CD4-positive, alpha-beta T cell (primary cell): ENCODE data around the gene CMC2. TPM values are rescaled to one million over a fixed set of nuclear protein-coding genes. Genes with fewer than 3 reads are reported as not detected.
A peak's percentile ranks its signal among the peaks of the same experiment; 100 is the strongest.

Experiments
- ATAC-seq: fragments of 200-7000 bp; cut with Tn5 transposase; one replicate; pipeline ENCODE4 v1.10.0; 2022; ENCODE audit warnings: mild to moderate bottlenecking; ENCODE audit not compliant: poor library complexity
- CTCF ChIA-PET: fragments of 350-600 bp; sonication (Branson Sonifier 250); formaldehyde crosslinking; loops from one replicate; lab custom pipeline; 2021; ENCODE audit warnings: antibody characterized with exemption, inconsistent platforms; lab: Charles Lee
- POLR2A ChIA-PET: fragments of 350-600 bp; sonication (Branson Sonifier 250); formaldehyde crosslinking; loops from one replicate; lab custom pipeline; 2021; ENCODE audit warnings: antibody characterized with exemption, inconsistent platforms; lab: Charles Lee
- DNase-seq, 14 experiments: peaks; one replicate each; pipeline ENCODE4 v3.0.0-alpha.2; 2013 to 2020; ENCODE audit warnings: mixed read lengths in 2 of 14
- H3K27ac ChIP-seq, 2 donors: one replicate each; pipeline versions ENCODE4 v1.5.1 to v1.7.0; 2013; ENCODE audit warnings: low read length in 2 of 2, low read depth in 1 of 2, mild to moderate bottlenecking in 1 of 2
- H3K27me3 ChIP-seq, 2 experiments: 1 replicate in 1 of 2; 2 replicates in 1 of 2; pipeline versions ENCODE4 v1.6.1 to v1.7.0; 2013; ENCODE audit warnings: low read length in 2 of 2, control low read depth in 1 of 2, mild to moderate bottlenecking in 1 of 2, moderate library complexity in 1 of 2; ENCODE audit not compliant: insufficient read depth in 2 of 2, control insufficient read depth in 1 of 2
- H3K36me3 ChIP-seq: one replicate; pipeline ENCODE4 v1.6.1; 2013; ENCODE audit warnings: low read length, control low read depth; ENCODE audit not compliant: insufficient read depth
- H3K4me1 ChIP-seq: one replicate; pipeline ENCODE4 v1.6.1; 2013; ENCODE audit warnings: low read length, control low read depth; ENCODE audit not compliant: insufficient read depth
- H3K4me3 ChIP-seq: one replicate; pipeline ENCODE4 v1.5.1; 2013; ENCODE audit warnings: mild to moderate bottlenecking, low read length, moderate library complexity
- H3K9me3 ChIP-seq, 2 experiments: 1 replicate in 1 of 2; 2 replicates in 1 of 2; pipeline versions ENCODE4 v1.6.1 to v1.7.0; 2013; ENCODE audit warnings: low read length in 2 of 2, mild to moderate bottlenecking in 2 of 2, control low read depth in 1 of 2, moderate library complexity in 1 of 2; ENCODE audit not compliant: control insufficient read depth in 1 of 2, insufficient read depth in 1 of 2
- H3K27ac Mint-ChIP-seq: one replicate; pipeline ENCODE4 v1.8.0; 2020; ENCODE audit warnings: mixed read lengths
- H3K27me3 Mint-ChIP-seq: one replicate; pipeline ENCODE4 v1.8.0; 2021; ENCODE audit warnings: mixed read lengths
- H3K36me3 Mint-ChIP-seq: one replicate; pipeline ENCODE4 v1.8.0; 2021; ENCODE audit warnings: low read depth, mixed read lengths
- H3K4me1 Mint-ChIP-seq: one replicate; pipeline ENCODE4 v1.8.0; 2021; ENCODE audit warnings: low read depth, mixed read lengths
- H3K4me3 Mint-ChIP-seq: one replicate; pipeline ENCODE4 v1.8.0; 2020; ENCODE audit warnings: mild to moderate bottlenecking, mixed read lengths
- H3K9me3 Mint-ChIP-seq: one replicate; pipeline ENCODE4 v1.8.0; 2020; ENCODE audit warnings: mixed read lengths
- intact Hi-C, 2 experiments: fragments of 100-400 bp; cut with DNase I in 1 of 2; cut with micrococcal nuclease in 1 of 2; formaldehyde crosslinking; loops; one replicate each; pipeline versions ENCODE4 v1.15.1 to v1.9.0; 2023 to 2025; cut with DNase I, micrococcal nuclease
- total RNA-seq, 174 experiments: library from RNA in 2 of 174; stranded (reverse) in 2 of 174; gene quantifications; one replicate each; pipeline ENCODE4 v1.2.3 and lab custom pipeline; 2021 to 2026
- TF ChIP-seq, protein P1 (sequence below): fragments of 200-600 bp; IDR thresholded peaks from one replicate; pipeline ENCODE4 v1.8.0; 2022; ENCODE audit warnings: antibody characterized with exemption, mild to moderate bottlenecking

Gene CMC2
- total RNA-seq, 2 experiments from 2014 or later: 67.7 to 68.8 TPM

DNA sequence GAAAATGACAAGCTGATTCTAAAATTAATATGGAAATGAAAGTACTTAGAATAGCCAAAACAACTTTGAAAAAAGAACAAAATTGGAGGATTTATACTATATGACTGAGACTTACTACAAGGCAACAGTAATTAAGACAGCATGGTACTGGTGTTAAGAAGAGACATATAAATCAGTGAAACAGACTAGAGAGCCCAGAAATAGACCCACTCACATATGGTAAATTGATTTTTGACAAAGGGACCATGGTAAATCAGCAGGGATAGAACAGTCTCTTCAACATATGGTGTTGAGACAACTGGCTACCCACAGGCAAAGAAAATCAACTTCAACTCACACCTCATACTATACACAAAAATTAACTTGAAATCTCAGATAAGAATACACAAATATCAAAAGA, 12.9 kb downstream of the CMC2 start:
- Mint-ChIP-seq H3K27ac (no peak overlapping the region), H3K4me3 (peak overlapping the region; percentile 3), H3K27me3 (no peaks in the 10 kb centered on the region), H3K9me3 (no peaks in the 10 kb centered on the region), H3K4me1 (peaks cover 70% of the 10 kb centered on the region), H3K36me3 (peaks cover 52% of the 10 kb centered on the region)
- no peaks in the 10 kb centered on the region for H3K9me3 ChIP-seq
- no peaks in the 10 kb centered on the region for H3K27me3 ChIP-seq
- no peak overlapping the region for H3K27ac ChIP-seq
- peaks cover 4% of the 10 kb centered on the region for H3K4me1 ChIP-seq
- POLR2A ChIA-PET: interaction anchor here (0.7 to 1.4 kb wide), 2 partner anchors 13 kb away, joined by 3 to 5 read pairs; partner anchors contain the start of genes CENPN and CMC2
- CTCF ChIA-PET: interaction anchor here (1.7 kb wide), 1 partner anchor 11 kb away, joined by 5 read pairs; no protein-coding TSS in a partner anchor
- no peak overlapping the region for H3K4me3 ChIP-seq
- TF ChIP-seq, protein P1, sequence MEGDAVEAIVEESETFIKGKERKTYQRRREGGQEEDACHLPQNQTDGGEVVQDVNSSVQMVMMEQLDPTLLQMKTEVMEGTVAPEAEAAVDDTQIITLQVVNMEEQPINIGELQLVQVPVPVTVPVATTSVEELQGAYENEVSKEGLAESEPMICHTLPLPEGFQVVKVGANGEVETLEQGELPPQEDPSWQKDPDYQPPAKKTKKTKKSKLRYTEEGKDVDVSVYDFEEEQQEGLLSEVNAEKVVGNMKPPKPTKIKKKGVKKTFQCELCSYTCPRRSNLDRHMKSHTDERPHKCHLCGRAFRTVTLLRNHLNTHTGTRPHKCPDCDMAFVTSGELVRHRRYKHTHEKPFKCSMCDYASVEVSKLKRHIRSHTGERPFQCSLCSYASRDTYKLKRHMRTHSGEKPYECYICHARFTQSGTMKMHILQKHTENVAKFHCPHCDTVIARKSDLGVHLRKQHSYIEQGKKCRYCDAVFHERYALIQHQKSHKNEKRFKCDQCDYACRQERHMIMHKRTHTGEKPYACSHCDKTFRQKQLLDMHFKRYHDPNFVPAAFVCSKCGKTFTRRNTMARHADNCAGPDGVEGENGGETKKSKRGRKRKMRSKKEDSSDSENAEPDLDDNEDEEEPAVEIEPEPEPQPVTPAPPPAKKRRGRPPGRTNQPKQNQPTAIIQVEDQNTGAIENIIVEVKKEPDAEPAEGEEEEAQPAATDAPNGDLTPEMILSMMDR: no peak
- peaks cover 7% of the 10 kb centered on the region for H3K36me3 ChIP-seq
- intact Hi-C loops: no loop called here
- ATAC-seq (no peak), DNase-seq (no peak)

DNA sequence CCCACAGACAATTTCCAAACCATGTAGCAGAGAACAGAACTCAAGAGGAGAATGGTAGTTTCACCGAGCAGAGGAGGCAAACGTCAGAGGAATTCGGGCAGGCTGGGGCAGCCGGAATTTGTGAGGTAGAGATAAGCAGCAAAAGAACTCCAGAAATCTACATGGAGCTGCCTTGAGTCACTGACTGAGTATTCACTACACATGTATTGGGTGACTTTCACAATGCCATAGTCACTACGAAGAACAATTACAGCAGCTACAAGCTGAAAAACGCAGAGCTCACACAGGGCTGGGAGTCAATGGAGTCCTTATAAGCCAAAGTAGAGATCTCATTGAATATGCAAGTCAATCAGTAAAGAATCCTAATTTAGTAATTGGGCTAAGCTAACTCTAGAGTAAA, 13.4 kb downstream of the CMC2 start:
- H3K27me3 Mint-ChIP-seq: no peaks in the 10 kb centered on the region
- peaks cover 52% of the 10 kb centered on the region for H3K36me3 Mint-ChIP-seq
- intact Hi-C loops: no loop called here
- no peaks in the 10 kb centered on the region for H3K9me3 Mint-ChIP-seq
- DNase-seq (no peak), ATAC-seq (no peak)
- H3K4me3 Mint-ChIP-seq: no peak overlapping the region
- Histone ChIP-seq H3K4me1 (peaks cover 4% of the 10 kb centered on the region), H3K9me3 (no peaks in the 10 kb centered on the region), H3K27me3 (no peaks in the 10 kb centered on the region), H3K36me3 (peaks cover 7% of the 10 kb centered on the region), H3K4me3 (no peak overlapping the region), H3K27ac (no peak overlapping the region)
- TF ChIP-seq, protein P1: no peak
- POLR2A ChIA-PET: interaction anchor here (0.8 to 1.4 kb wide), 2 partner anchors 11 to 14 kb away, joined by 3 to 5 read pairs; partner anchors contain the start of genes CENPN and CMC2
- H3K4me1 Mint-ChIP-seq: peaks cover 66% of the 10 kb centered on the region
- no peak overlapping the region for H3K27ac Mint-ChIP-seq
- CTCF ChIA-PET: interaction anchor here (1.7 kb wide), 1 partner anchor 11 kb away, joined by 5 read pairs; no protein-coding TSS in a partner anchor

DNA sequence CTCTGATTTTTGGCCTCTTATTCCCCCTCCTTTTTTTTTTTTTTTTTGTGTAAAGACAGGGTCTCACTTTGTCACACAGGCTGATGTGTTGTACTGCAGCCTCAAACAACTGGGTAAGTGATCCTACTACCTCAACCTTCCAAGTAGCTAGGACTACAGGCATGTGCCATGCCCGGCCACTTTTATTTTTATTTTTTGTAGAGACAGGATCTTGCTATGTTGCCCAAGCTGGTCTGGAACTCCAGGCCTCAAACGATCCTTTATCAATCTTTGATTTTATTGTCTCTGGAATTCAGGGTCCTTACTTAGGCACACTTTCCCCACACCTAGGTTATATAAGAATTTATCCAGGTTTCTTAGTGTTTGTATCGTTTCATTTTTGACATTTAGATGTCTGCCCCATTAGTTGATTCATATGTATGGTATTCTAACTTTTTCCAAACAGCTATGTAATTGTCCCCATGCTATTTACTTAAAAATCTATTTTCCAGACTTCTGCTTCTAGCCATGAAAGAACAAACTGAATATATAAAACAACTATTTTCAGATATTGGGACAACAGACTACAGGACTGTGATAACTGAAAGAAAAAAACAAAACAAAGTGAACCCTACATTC, 13.9 kb downstream of the CMC2 start:
- no peak overlapping the region for H3K4me3 Mint-ChIP-seq
- H3K27ac Mint-ChIP-seq: no peak overlapping the region
- TF ChIP-seq, protein P1: no peak
- H3K36me3 ChIP-seq: peaks cover 7% of the 10 kb centered on the region
- peaks cover 66% of the 10 kb centered on the region for H3K4me1 Mint-ChIP-seq
- intact Hi-C loops: no loop called here
- POLR2A ChIA-PET: interaction anchor here (0.8 to 1.4 kb wide), 2 partner anchors 12 to 14 kb away, joined by 3 to 5 read pairs; partner anchors contain the start of genes CENPN and CMC2
- CTCF ChIA-PET: interaction anchor here (1.7 kb wide), 1 partner anchor 12 kb away, joined by 5 read pairs; no protein-coding TSS in a partner anchor
- no peak overlapping the region for H3K4me3 ChIP-seq
- H3K27me3 ChIP-seq: no peaks in the 10 kb centered on the region
- H3K9me3 ChIP-seq: no peaks in the 10 kb centered on the region
- H3K36me3 Mint-ChIP-seq: peaks cover 53% of the 10 kb centered on the region
- no peak overlapping the region for H3K27ac ChIP-seq
- no peaks in the 10 kb centered on the region for H3K9me3 Mint-ChIP-seq
- no peaks in the 10 kb centered on the region for H3K27me3 Mint-ChIP-seq
- ATAC-seq (no peak), DNase-seq (no peak)
- H3K4me1 ChIP-seq: no peaks in the 10 kb centered on the region
